Thyroid gland (tissue), 4 donors: ENCODE measurements around the gene ARMS2. TPM values are rescaled to one million over a fixed set of nuclear protein-coding genes. Genes with fewer than 3 reads are reported as not detected.
A peak's percentile ranks its signal among the peaks of the same experiment; 100 is the strongest.

Experiments
- DNase-seq, 2 donors: peaks; one replicate each; pipeline ENCODE4 v3.0.0-alpha.2; 2019
- H3K27ac ChIP-seq, 3 donors: fragments of 200-600 bp; sonication (generic); 1 replicate in 2 of 3; 2 replicates in 1 of 3; pipeline ENCODE4 v1.5.1; 2016 to 2019; ENCODE audit warnings: mild to moderate bottlenecking in 1 of 3, moderate library complexity in 1 of 3
- H3K27me3 ChIP-seq: fragments of 200-600 bp; sonication (generic); one replicate; pipeline ENCODE4 v1.5.1; 2019
- H3K36me3 ChIP-seq, 2 donors: fragments of 200-600 bp; sonication (generic); one replicate each; pipeline ENCODE4 v1.5.1; 2016 to 2019
- H3K4me1 ChIP-seq, 2 donors: fragments of 200-600 bp; sonication (generic); one replicate each; pipeline ENCODE4 v1.5.1; 2017 to 2019
- H3K4me3 ChIP-seq, 3 donors: fragments of 200-600 bp; sonication (generic); replicated peaks in 1 of 3; 1 replicate in 2 of 3; 2 replicates in 1 of 3; pipeline ENCODE4 v1.5.1; 2016; ENCODE audit warnings: mild to moderate bottlenecking in 1 of 3
- H3K9me3 ChIP-seq: fragments of 200-600 bp; sonication (generic); one replicate; pipeline ENCODE4 v1.5.1; 2017
- CTCF ChIP-seq, 6 experiments: fragments of 200-600 bp in 3 of 6; fragments of 450-650 bp in 3 of 6; sonication (generic) in 3 of 6; IDR thresholded peaks; one replicate each; pipeline ENCODE4 v1.5.1; 2016 to 2019; ENCODE audit warnings: antibody characterized with exemption in 6 of 6, mild to moderate bottlenecking in 2 of 6, inconsistent platforms in 1 of 6, moderate library complexity in 1 of 6
- POLR2A ChIP-seq, 2 donors: fragments of 450-650 bp; IDR thresholded peaks; one replicate each; pipeline ENCODE4 v1.6.1; 2017; ENCODE audit warnings: antibody characterized with exemption in 2 of 2, mild to moderate bottlenecking in 2 of 2, moderate library complexity in 1 of 2
- WGBS, 2 donors: methylation state at CpG; one replicate each; pipeline ENCODE4 v1.1.5; 2017; 5-methylcytosine and 5-hydroxymethylcytosine counted together
- intact Hi-C: fragments of 100-400 bp; cut with DNase I; formaldehyde crosslinking; loops from one replicate; pipeline ENCODE4 v1.15.1; 2023
- total RNA-seq, 4 donors: library from RNA; depleted of rRNA; stranded (reverse); fragments of >200 nt; gene quantifications; one replicate each; pipeline ENCODE4 v1.2.3, GENCODE V29; 2016

The ARMS2 gene
- total RNA-seq, 4 donors from 2014 or later = not detected

DNA sequence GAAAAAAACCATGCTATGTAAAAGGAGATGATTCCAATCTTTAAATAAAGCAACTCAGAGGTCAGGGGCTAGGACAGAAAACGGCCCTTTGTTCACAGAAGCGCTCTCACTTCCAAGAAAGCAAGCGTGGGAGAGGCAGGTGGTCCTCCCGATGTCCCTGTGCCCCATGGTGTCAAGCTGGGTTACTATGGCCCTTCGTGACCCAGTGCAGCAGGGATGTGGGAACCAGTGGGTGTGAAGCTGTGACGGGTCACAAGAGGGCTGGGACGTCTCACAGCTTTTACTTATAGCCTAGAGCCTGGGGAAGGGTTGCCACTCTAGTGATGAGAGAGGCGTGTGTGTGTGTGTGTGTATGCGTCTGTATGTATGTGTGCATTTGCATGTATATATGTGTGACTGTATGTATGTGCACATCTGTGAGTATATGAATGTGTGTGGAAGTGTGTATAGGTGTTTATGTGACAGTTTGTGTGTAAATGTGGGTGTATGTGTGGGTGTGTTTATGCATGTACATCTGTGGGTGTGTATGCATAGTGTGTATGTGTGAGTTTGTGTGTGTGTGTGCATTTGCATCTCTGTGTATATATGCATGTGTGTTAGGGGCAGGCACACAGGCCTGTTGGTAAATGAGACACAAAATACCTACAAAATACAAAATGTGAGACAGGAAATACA lies 32.1 kb downstream of the ARMS2 start:
- Histone ChIP-seq H3K27me3 (no peaks in the 10 kb centered on the region), H3K27ac (no peak overlapping the region), H3K36me3 (no peaks in the 10 kb centered on the region), H3K9me3 (no peaks in the 10 kb centered on the region), H3K4me1 (peaks cover 0 to 14% of the 10 kb centered on the region in 2 donors), H3K4me3 (no peak overlapping the region)
- TF ChIP-seq CTCF (IDR thresholded peaks at IDR 0.05) (no peak), POLR2A (IDR thresholded peaks at IDR 0.05) (no peak)
- 82 to 89% methylated on average over 9 of the region's 9 CpGs for WGBS, 2 donors
- intact Hi-C loops = no loop called here
- no peak for DNase-seq

- Histone ChIP-seq H3K4me3 (no peak overlapping the region), H3K27ac (no peak overlapping the region), H3K27me3 (no peaks in the 10 kb centered on the region), H3K4me1 (peaks cover 0 to 14% of the 10 kb centered on the region in 2 donors), H3K36me3 (no peaks in the 10 kb centered on the region), H3K9me3 (no peaks in the 10 kb centered on the region)
- no peak for TF ChIP-seq CTCF (IDR thresholded peaks at IDR 0.05)
- TF ChIP-seq POLR2A (IDR thresholded peaks at IDR 0.05) = no peak
- DNase-seq = peak; percentile 36 to 41
- intact Hi-C loops = no loop called here
- WGBS, 2 donors = 47% methylated on average over 15 to 16 of the region's 16 CpGs
Observed at GRCh38 chr10:122487174-122487765, 32.8 kb downstream of the ARMS2 start.

- Histone ChIP-seq H3K4me3 (no peak overlapping the region), H3K9me3 (no peaks in the 10 kb centered on the region), H3K36me3 (no peaks in the 10 kb centered on the region), H3K4me1 (peaks cover 0 to 25% of the 10 kb centered on the region in 2 donors), H3K27me3 (no peaks in the 10 kb centered on the region), H3K27ac (no peak overlapping the region)
- no peak for DNase-seq
- intact Hi-C loops = no loop called here
- WGBS, 2 donors = 83 to 84% methylated on average over 4 of the region's 4 CpGs
- TF ChIP-seq POLR2A (IDR thresholded peaks at IDR 0.05) (no peak), CTCF (IDR thresholded peaks at IDR 0.05) (no peak)
Observed at GRCh38 chr10:122490268-122490667, 35.8 kb downstream of the ARMS2 start.

DNA sequence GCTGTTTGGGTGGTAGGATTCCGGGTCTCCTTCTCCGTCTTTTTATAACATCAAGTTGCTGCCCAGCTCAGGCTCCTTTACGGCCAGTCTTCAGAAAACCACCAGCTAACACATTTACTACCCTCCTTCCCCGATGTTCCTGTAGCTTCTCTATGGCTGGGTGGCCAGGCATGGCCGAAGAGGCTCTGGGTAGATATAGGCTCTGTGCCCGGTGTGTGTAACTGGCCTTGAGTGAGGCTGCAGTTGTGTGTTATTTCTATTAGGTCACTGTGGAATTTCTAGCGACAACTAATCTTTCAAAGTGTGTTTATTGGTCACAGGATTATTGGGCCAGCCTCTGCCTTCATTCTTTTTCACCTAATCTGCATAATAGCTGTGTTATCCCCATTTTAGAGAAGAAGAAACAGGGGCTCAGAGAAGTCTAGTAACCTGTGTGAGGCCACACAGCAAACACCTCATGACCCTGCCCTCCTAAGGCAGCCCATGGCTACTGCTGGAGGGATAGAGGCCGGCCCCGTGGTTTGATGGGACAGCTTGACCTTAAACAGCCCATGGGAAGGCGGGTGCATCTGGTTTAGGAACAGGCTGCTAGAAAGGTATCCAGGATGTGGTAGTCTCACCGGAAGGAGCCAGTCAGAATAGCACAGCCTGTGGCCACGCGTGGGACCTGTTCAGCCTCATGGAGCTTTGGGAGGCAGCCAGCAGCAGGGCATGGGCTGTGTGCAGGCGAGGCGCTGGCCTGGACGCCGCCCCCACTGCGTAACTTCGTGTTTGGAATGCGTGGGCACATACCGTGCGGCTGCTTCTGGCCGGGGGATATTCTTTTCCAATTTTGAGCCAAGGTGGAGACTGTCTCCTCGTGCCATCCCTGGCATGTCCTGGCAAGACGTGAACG lies 36.6 kb downstream of the ARMS2 start:
- Histone ChIP-seq H3K4me1 (peaks cover 0 to 22% of the 10 kb centered on the region in 2 donors), H3K9me3 (no peaks in the 10 kb centered on the region), H3K4me3 (no peak overlapping the region), H3K27ac (no peak overlapping the region), H3K36me3 (no peaks in the 10 kb centered on the region), H3K27me3 (no peaks in the 10 kb centered on the region)
- intact Hi-C loops = no loop called here
- peak in 1 of 2 donors; percentile 67 for DNase-seq
- TF ChIP-seq CTCF (IDR thresholded peaks at IDR 0.05) (no peak), POLR2A (IDR thresholded peaks at IDR 0.05) (no peak)
- 70 to 85% methylated on average over 25 to 26 of the region's 26 CpGs for WGBS, 2 donors
